Hypothalamus (tissue), 51 donors: ENCODE data around the gene EEF2.
"Not testable (repeated sequence)": the region's sequence is repeated elsewhere in the genome, so short reads cannot be mapped to it uniquely, and the experiment has no call there.

Experiments
- DNase-seq, 51 donors: peaks; one replicate each; lab custom pipeline; 2025; lab: John Stamatoyannopoulos, UW

EEF2 gene

GRCh38 chr19:3970808-3971598, 14.3 kb downstream of the EEF2 start, which contains the start of gene DAPK3:
DAPK3 (minus strand) TSS chr19:3971099; CDS start chr19:3969735, 1,364 bp downstream.
- peak; percentile 58 to 99 (median 96) for DNase-seq

- DNase-seq: no peak
Measured at GRCh38 chr19:3970313-3970807, 14.9 kb downstream of the EEF2 start.

GRCh38 chr19:3969435-3970312, 15.6 kb downstream of the EEF2 start:
- peak in 2 of 51 donors; percentile 13 to 35 for DNase-seq

GRCh38 chr19:3968556-3969434, 16.5 kb downstream of the EEF2 start:
- peak in 15 of 51 donors; percentile 4 to 78 (median 23) for DNase-seq

- DNase-seq: not testable (repeated sequence)
Measured at GRCh38 chr19:3967983-3968382, 17.3 kb downstream of the EEF2 start.

- no peak for DNase-seq
Measured at GRCh38 chr19:3966051-3967017, 18.9 kb downstream of the EEF2 start.

- DNase-seq: no peak
Measured at GRCh38 chr19:3964256-3965194, 20.7 kb downstream of the EEF2 start.

GRCh38 chr19:3963458-3964255, 21.6 kb downstream of the EEF2 start:
- DNase-seq: no peak

GRCh38 chr19:3961007-3961406, 24.3 kb downstream of the EEF2 start:
- DNase-seq: no peak

- DNase-seq: no peak
Measured at GRCh38 chr19:3959766-3960131, 25.5 kb downstream of the EEF2 start.

GRCh38 chr19:3958836-3959765, 26.2 kb downstream of the EEF2 start:
- no peak for DNase-seq

- no peak for DNase-seq
Measured at GRCh38 chr19:3955688-3956087, 29.6 kb downstream of the EEF2 start.

GRCh38 chr19:3955276-3955675, 30.0 kb downstream of the EEF2 start:
- DNase-seq: not testable (repeated sequence)

GRCh38 chr19:3954107-3954506, 31.2 kb downstream of the EEF2 start:
- no peak for DNase-seq

- DNase-seq: not testable (repeated sequence)
Measured at GRCh38 chr19:3952755-3953276, 32.4 kb downstream of the EEF2 start.
